RWPE2 (cell line): ENCODE data around the gene BRD4.

Experiments used
- ATAC-seq: fragments of 200-7000 bp; cut with Tn5 transposase; 3 replicates; pipeline ENCODE4 v1.9.1; 2021; ENCODE audit warnings: low read depth
- DNase-seq: peaks from one replicate; pipeline ENCODE4 v3.0.0-alpha.2; 2020; ENCODE audit warnings: low spot score
- H3K27ac ChIP-seq: fragments of 450-650 bp; 2 replicates; pipeline ENCODE4 v1.5.1; 2017; ENCODE audit warnings: mild to moderate bottlenecking; ENCODE audit not compliant: poor library complexity, severe bottlenecking
- H3K27me3 ChIP-seq: fragments of 250-450 bp; sonication (Bioruptor Pico); 2 replicates; pipeline ENCODE4 v1.5.1; 2021; ENCODE audit warnings: mild to moderate bottlenecking, moderate library complexity; ENCODE audit not compliant: insufficient read depth, poor library complexity, severe bottlenecking
- H3K36me3 ChIP-seq: fragments of 250-450 bp; sonication (Bioruptor Pico); 2 replicates; pipeline ENCODE4 v1.5.1; 2020; ENCODE audit warnings: low read depth, mild to moderate bottlenecking, moderate library complexity
- H3K4me1 ChIP-seq: fragments of 250-450 bp; sonication (Bioruptor Pico); 2 replicates; pipeline ENCODE4 v1.5.1; 2021; ENCODE audit warnings: mild to moderate bottlenecking, moderate library complexity; ENCODE audit not compliant: insufficient read depth, poor library complexity, severe bottlenecking
- H3K4me3 ChIP-seq: fragments of 250-450 bp; sonication (Bioruptor Pico); 2 replicates; pipeline ENCODE4 v1.5.1; 2021; ENCODE audit warnings: mild to moderate bottlenecking, moderate library complexity; ENCODE audit not compliant: severe bottlenecking
- H3K9me3 ChIP-seq: fragments of 250-450 bp; sonication (Bioruptor Pico); 2 replicates; pipeline ENCODE4 v1.5.1; 2021; ENCODE audit warnings: mild to moderate bottlenecking, moderate library complexity; ENCODE audit not compliant: severe bottlenecking
- CTCF ChIP-seq: fragments of 450-650 bp; IDR thresholded peaks from one replicate; pipeline ENCODE4 v1.5.1; 2017; ENCODE audit warnings: mild to moderate bottlenecking, moderate library complexity; ENCODE audit not compliant: poor library complexity, severe bottlenecking

BRD4 gene

GRCh38 chr19:15234431-15235130, 97.8 kb downstream of the BRD4 start:
- H3K27ac ChIP-seq, result peak overlapping the region; percentile 51
- no peak for DNase-seq
- no peak for TF ChIP-seq CTCF

GRCh38 chr19:15231271-15231670, 101.1 kb downstream of the BRD4 start:
- Histone ChIP-seq H3K36me3 (peaks cover 4% of the 10 kb centered on the region), H3K27me3 (peaks cover 4% of the 10 kb centered on the region), H3K27ac (no peak overlapping the region), H3K4me1 (peaks cover 4% of the 10 kb centered on the region), H3K4me3 (no peak overlapping the region), H3K9me3 (no peaks in the 10 kb centered on the region)
- TF ChIP-seq CTCF, result no peak
- ATAC-seq (no peak), DNase-seq (no peak)

More at GRCh38 chr19:15234431-15235130, 97.8 kb downstream of the BRD4 start:
- Histone ChIP-seq H3K27me3 (peaks cover 4% of the 10 kb centered on the region), H3K36me3 (peaks cover 30% of the 10 kb centered on the region), H3K4me3 (no peak overlapping the region), H3K4me1 (peaks cover 4% of the 10 kb centered on the region), H3K9me3 (no peaks in the 10 kb centered on the region)
- peak; percentile 3; the same call in 1 of the 3 replicates for ATAC-seq

GRCh38 chr19:15227261-15227660, 105.1 kb downstream of the BRD4 start:
- Histone ChIP-seq H3K27ac (no peak overlapping the region), H3K27me3 (peaks cover 4% of the 10 kb centered on the region), H3K4me1 (peaks cover 3% of the 10 kb centered on the region), H3K4me3 (no peak overlapping the region), H3K9me3 (no peaks in the 10 kb centered on the region), H3K36me3 (no peaks in the 10 kb centered on the region)
- DNase-seq (no peak), ATAC-seq (no peak)
- TF ChIP-seq CTCF, result no peak

- no peak for DNase-seq
- H3K36me3 ChIP-seq, result no peaks in the 10 kb centered on the region
- H3K27ac ChIP-seq, result no peak overlapping the region
- no peak overlapping the region for H3K4me3 ChIP-seq
- H3K27me3 ChIP-seq, result no peaks in the 10 kb centered on the region
- no peak for TF ChIP-seq CTCF
- peaks cover 3% of the 10 kb centered on the region for H3K4me1 ChIP-seq
- no peak for ATAC-seq
- H3K9me3 ChIP-seq, result no peaks in the 10 kb centered on the region
These were observed 106.6 kb downstream of the BRD4 start for GRCh38 chr19:15225760-15226159.
